Right cardiac atrium (tissue), 5 donors: ENCODE measurements around the gene ZFR2. TPM values are rescaled to one million over a fixed set of nuclear protein-coding genes. Genes with fewer than 3 reads are reported as not detected.
A peak's percentile ranks its signal among the peaks of the same experiment; 100 is the strongest.
"Not testable (repeated sequence)": the region's sequence is repeated elsewhere in the genome, so short reads cannot be mapped to it uniquely, and the experiment has no call there.

Experiments used
- ATAC-seq, 2 donors: fragments of 200-7000 bp; cut with Tn5 transposase; one replicate each; pipeline versions ENCODE4 v1.8.0 to v1.9.1; 2020; ENCODE audit warnings: moderate library complexity in 2 of 2, mild to moderate bottlenecking in 1 of 2
- DNase-seq, 3 donors: peaks; one replicate each; pipeline ENCODE4 v3.0.0-alpha.2; 2020
- H3K27ac ChIP-seq: one replicate; pipeline ENCODE4 v1.5.1; 2013; ENCODE audit warnings: mild to moderate bottlenecking, low read length, control low read depth, moderate library complexity
- H3K27me3 ChIP-seq: one replicate; pipeline ENCODE4 v1.6.1; 2013; ENCODE audit not compliant: control insufficient read depth, insufficient read depth
- H3K4me1 ChIP-seq: one replicate; pipeline ENCODE4 v1.6.1; 2013; ENCODE audit warnings: low read length; ENCODE audit not compliant: control insufficient read depth, insufficient read depth
- H3K4me3 ChIP-seq: one replicate; pipeline ENCODE4 v1.5.1; 2013; ENCODE audit warnings: low read length, control low read depth
- H3K9me3 ChIP-seq: one replicate; pipeline ENCODE4 v1.6.1; 2013; ENCODE audit warnings: low read length; ENCODE audit not compliant: control insufficient read depth
- WGBS: extraction: QIAGEN DNeasy Blood & Tissue Kit; methylation state at CpG from one replicate; pipeline ENCODE4 v1.1.7; 2013; 5-methylcytosine and 5-hydroxymethylcytosine counted together
- intact Hi-C, 4 donors: fragments of 100-400 bp; cut with DNase I; formaldehyde crosslinking; loops; one replicate each; pipeline versions ENCODE4 v1.11.0 to v1.14.0; 2022 to 2023
- polyA plus RNA-seq: library from polyadenylated mRNA; stranded (reverse); fragments of 200-250 nt; gene quantifications from one replicate; pipeline ENCODE4 v1.2.3, GENCODE V29; 2013
- total RNA-seq, 4 donors: library from RNA; stranded (reverse); fragmentation: NEBNext Ultra II Directional; extraction: Animal tissue kit (Norgen Biotek cat#: 25700); gene quantifications; one replicate each; pipeline ENCODE4 v1.2.1, GENCODE V29; 2021
- donor health status: healthy with polysubstance abuse.
- donor health status: DM: no; HTN: yes; CAD: no.
- donor health status: DM: no; HTN: no; CAD: no.
- donor health status: DM: no; HTN: yes; CAD: no; lungs with severe emphysema.
- donor health status: DM: yes; HTN: yes; CAD: no.

The ZFR2 gene
- total and polyA plus RNA-seq, 5 donors: 0.36 to 0.86 (median 0.76) TPM

GRCh38 chr19:3821857-3822364, 46.9 kb downstream of the ZFR2 start:
- Histone ChIP-seq H3K27me3 (no peaks in the 10 kb centered on the region), H3K27ac (no peak overlapping the region), H3K4me3 (no peak overlapping the region), H3K9me3 (no peaks in the 10 kb centered on the region), H3K4me1 (no peaks in the 10 kb centered on the region)
- 17% methylated on average over 43 of the region's 43 CpGs for WGBS
- DNase-seq (peak; percentile 47 to 87 (median 83)), ATAC-seq (peak; percentile 60 to 71)
- intact Hi-C loops: no loop called here

- ATAC-seq (no peak), DNase-seq (no peak)
- H3K27ac ChIP-seq: no peak overlapping the region
- WGBS: 92% methylated on average over 23 of the region's 23 CpGs
- intact Hi-C loops: no loop called here
- no peaks in the 10 kb centered on the region for H3K9me3 ChIP-seq
- no peaks in the 10 kb centered on the region for H3K27me3 ChIP-seq
- H3K4me3 ChIP-seq: no peak overlapping the region
- H3K4me1 ChIP-seq: no peaks in the 10 kb centered on the region
Measured at GRCh38 chr19:3821156-3821555, 47.7 kb downstream of the ZFR2 start.

GRCh38 chr19:3819989-3820388, 48.8 kb downstream of the ZFR2 start:
- H3K27ac ChIP-seq: no peak overlapping the region
- no peaks in the 10 kb centered on the region for H3K4me1 ChIP-seq
- no peak overlapping the region for H3K4me3 ChIP-seq
- intact Hi-C loops: no loop called here
- DNase-seq: no peak
- WGBS: 88% methylated on average over 19 of the region's 19 CpGs
- no peaks in the 10 kb centered on the region for H3K9me3 ChIP-seq
- no peaks in the 10 kb centered on the region for H3K27me3 ChIP-seq
- ATAC-seq: no peak

GRCh38 chr19:3818918-3819317, 49.9 kb downstream of the ZFR2 start:
- 73% methylated on average over 31 of the region's 31 CpGs for WGBS
- ATAC-seq: no peak
- no peak for DNase-seq
- Histone ChIP-seq H3K9me3 (no peaks in the 10 kb centered on the region), H3K4me3 (no peak overlapping the region), H3K27ac (no peak overlapping the region), H3K27me3 (no peaks in the 10 kb centered on the region), H3K4me1 (no peaks in the 10 kb centered on the region)
- intact Hi-C loops: no loop called here

- ATAC-seq: no peak
- no peaks in the 10 kb centered on the region for H3K9me3 ChIP-seq
- H3K27me3 ChIP-seq: no peaks in the 10 kb centered on the region
- no peak for DNase-seq
- 27% methylated on average over 11 of the region's 11 CpGs for WGBS
- no peak overlapping the region for H3K4me3 ChIP-seq
- intact Hi-C loops: no loop called here
- H3K27ac ChIP-seq: no peak overlapping the region
- no peaks in the 10 kb centered on the region for H3K4me1 ChIP-seq
Measured at GRCh38 chr19:3818466-3818865, 50.4 kb downstream of the ZFR2 start.

GRCh38 chr19:3817761-3818160, 51.1 kb downstream of the ZFR2 start:
- intact Hi-C loops: no loop called here
- DNase-seq: no peak

GRCh38 chr19:3816566-3817218, 52.1 kb downstream of the ZFR2 start:
- 92% methylated on average over 45 of the region's 45 CpGs for WGBS
- Histone ChIP-seq H3K9me3 (no peaks in the 10 kb centered on the region), H3K27me3 (no peaks in the 10 kb centered on the region), H3K4me1 (peaks cover 4% of the 10 kb centered on the region), H3K27ac (no peak overlapping the region), H3K4me3 (no peak overlapping the region)
- intact Hi-C loops: no loop called here
- ATAC-seq (no peak), DNase-seq (no peak)

More at GRCh38 chr19:3817761-3818160, 51.1 kb downstream of the ZFR2 start:
- no peak for ATAC-seq
- Histone ChIP-seq H3K4me3 (no peak overlapping the region), H3K27ac (no peak overlapping the region), H3K27me3 (no peaks in the 10 kb centered on the region), H3K9me3 (no peaks in the 10 kb centered on the region), H3K4me1 (peaks cover 4% of the 10 kb centered on the region)
- 88% methylated on average over 8 of the region's 8 CpGs for WGBS

- intact Hi-C loops, H3K27me3 ChIP-seq, H3K4me3 ChIP-seq, ATAC-seq, H3K27ac ChIP-seq, H3K9me3 ChIP-seq, H3K4me1 ChIP-seq, DNase-seq: not testable (repeated sequence)
- WGBS: 91% methylated on average over 9 of the region's 9 CpGs
Measured at GRCh38 chr19:3816148-3816547, 52.7 kb downstream of the ZFR2 start.

GRCh38 chr19:3814648-3815047, 54.2 kb downstream of the ZFR2 start:
- 94% methylated on average over 4 of the region's 4 CpGs for WGBS
- intact Hi-C loops: no loop called here
- Histone ChIP-seq H3K27me3 (no peaks in the 10 kb centered on the region), H3K4me3 (no peak overlapping the region), H3K4me1 (peaks cover 4% of the 10 kb centered on the region), H3K27ac (no peak overlapping the region), H3K9me3 (no peaks in the 10 kb centered on the region)
- ATAC-seq: no peak
- DNase-seq: no peak

- H3K9me3 ChIP-seq: no peaks in the 10 kb centered on the region
- no peaks in the 10 kb centered on the region for H3K27me3 ChIP-seq
- intact Hi-C loops: no loop called here
- H3K4me1 ChIP-seq: peaks cover 4% of the 10 kb centered on the region
- no peak overlapping the region for H3K4me3 ChIP-seq
- no peak for ATAC-seq
- 58% methylated on average over 22 of the region's 22 CpGs for WGBS
- DNase-seq: peak in 1 of 3 donors; percentile 35
- H3K27ac ChIP-seq: no peak overlapping the region
Measured at GRCh38 chr19:3813473-3814392, 55.1 kb downstream of the ZFR2 start.

- DNase-seq (peak in 1 of 3 donors; percentile 65), ATAC-seq (no peak)
- 72% methylated on average over 38 of the region's 38 CpGs for WGBS
- no peaks in the 10 kb centered on the region for H3K9me3 ChIP-seq
- no peak overlapping the region for H3K27ac ChIP-seq
- H3K27me3 ChIP-seq: no peaks in the 10 kb centered on the region
- intact Hi-C loops: no loop called here
- peaks cover 4% of the 10 kb centered on the region for H3K4me1 ChIP-seq
- H3K4me3 ChIP-seq: no peak overlapping the region
Measured at GRCh38 chr19:3810708-3811355, 58.0 kb downstream of the ZFR2 start.
